B cell (primary cell): ENCODE measurements around the gene STX8.

ENCODE experiments used
- EZH2 ChIP-seq: IDR thresholded peaks from 2 replicates; pipeline ENCODE4 v1.6.1; 2012; ENCODE audit warnings: borderline replicate concordance, low read depth, mild to moderate bottlenecking, moderate library complexity, low read length; ENCODE audit not compliant: insufficient read depth, poor library complexity, severe bottlenecking
- TF ChIP-seq, protein P1 (sequence below): fragments of 200-600 bp; IDR thresholded peaks from one replicate; pipeline ENCODE4 v1.8.0; 2022; ENCODE audit warnings: antibody characterized with exemption, mild to moderate bottlenecking

GRCh38 chr17:9299695-9300094 is 275.9 kb downstream of the STX8 start:
- TF ChIP-seq EZH2, result no peak
- TF ChIP-seq, protein P1, sequence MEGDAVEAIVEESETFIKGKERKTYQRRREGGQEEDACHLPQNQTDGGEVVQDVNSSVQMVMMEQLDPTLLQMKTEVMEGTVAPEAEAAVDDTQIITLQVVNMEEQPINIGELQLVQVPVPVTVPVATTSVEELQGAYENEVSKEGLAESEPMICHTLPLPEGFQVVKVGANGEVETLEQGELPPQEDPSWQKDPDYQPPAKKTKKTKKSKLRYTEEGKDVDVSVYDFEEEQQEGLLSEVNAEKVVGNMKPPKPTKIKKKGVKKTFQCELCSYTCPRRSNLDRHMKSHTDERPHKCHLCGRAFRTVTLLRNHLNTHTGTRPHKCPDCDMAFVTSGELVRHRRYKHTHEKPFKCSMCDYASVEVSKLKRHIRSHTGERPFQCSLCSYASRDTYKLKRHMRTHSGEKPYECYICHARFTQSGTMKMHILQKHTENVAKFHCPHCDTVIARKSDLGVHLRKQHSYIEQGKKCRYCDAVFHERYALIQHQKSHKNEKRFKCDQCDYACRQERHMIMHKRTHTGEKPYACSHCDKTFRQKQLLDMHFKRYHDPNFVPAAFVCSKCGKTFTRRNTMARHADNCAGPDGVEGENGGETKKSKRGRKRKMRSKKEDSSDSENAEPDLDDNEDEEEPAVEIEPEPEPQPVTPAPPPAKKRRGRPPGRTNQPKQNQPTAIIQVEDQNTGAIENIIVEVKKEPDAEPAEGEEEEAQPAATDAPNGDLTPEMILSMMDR, result no peak
